Measurements from ENCODE around the gene ARID3B.
"Not testable (repeated sequence)": the region's sequence is repeated elsewhere in the genome, so short reads cannot be mapped to it uniquely, and the experiment has no call there.

ARID3B gene

GRCh38 chr15:74540761-74541493, at the start of gene ARID3B:
TSS of gene ARID3B (plus strand) at chr15:74541220. CDS start at chr15:74543937, 2,717 bp downstream.
- FAIRE-seq = no peak

GRCh38 chr15:74496648-74497047, 44.4 kb upstream of the ARID3B start:
- no peak for FAIRE-seq

- FAIRE-seq = no peak
Observed at GRCh38 chr15:74497584-74497983, 43.4 kb upstream of the ARID3B start.

GRCh38 chr15:74499366-74499765, 41.7 kb upstream of the ARID3B start:
- FAIRE-seq = no peak

GRCh38 chr15:74500401-74500800, 40.6 kb upstream of the ARID3B start:
- no peak for FAIRE-seq

GRCh38 chr15:74502301-74502700, 38.7 kb upstream of the ARID3B start:
- no peak for FAIRE-seq

- no peak for FAIRE-seq
Observed at GRCh38 chr15:74504418-74504817, 36.6 kb upstream of the ARID3B start.

- no peak for FAIRE-seq
Observed at GRCh38 chr15:74504836-74505235, 36.2 kb upstream of the ARID3B start.

- no peak for FAIRE-seq
Observed at GRCh38 chr15:74505837-74506514, 35.0 kb upstream of the ARID3B start.

- FAIRE-seq = no peak
Observed at GRCh38 chr15:74506515-74506840, 34.5 kb upstream of the ARID3B start.

- FAIRE-seq = no peak
Observed at GRCh38 chr15:74511583-74511982, 29.4 kb upstream of the ARID3B start.

- not testable (repeated sequence) for FAIRE-seq
Observed at GRCh38 chr15:74514059-74514458, 27.0 kb upstream of the ARID3B start.

GRCh38 chr15:74517096-74517495, 23.9 kb upstream of the ARID3B start:
- FAIRE-seq = no peak

GRCh38 chr15:74519311-74519710, 21.7 kb upstream of the ARID3B start:
- FAIRE-seq = no peak

- no peak for FAIRE-seq
Observed at GRCh38 chr15:74520407-74520806, 20.6 kb upstream of the ARID3B start.

- FAIRE-seq = no peak
Observed at GRCh38 chr15:74523982-74524381, 17.0 kb upstream of the ARID3B start.

GRCh38 chr15:74525309-74525708, 15.7 kb upstream of the ARID3B start:
- no peak for FAIRE-seq

GRCh38 chr15:74525945-74526344, 15.1 kb upstream of the ARID3B start:
- FAIRE-seq = no peak

- FAIRE-seq = no peak
Observed at GRCh38 chr15:74528876-74529275, 12.1 kb upstream of the ARID3B start.

- no peak for FAIRE-seq
Observed at GRCh38 chr15:74529921-74530320, 11.1 kb upstream of the ARID3B start.

GRCh38 chr15:74530771-74531143, 10.3 kb upstream of the ARID3B start:
- FAIRE-seq = no peak

GRCh38 chr15:74531144-74531811, 9.7 kb upstream of the ARID3B start:
- no peak for FAIRE-seq

GRCh38 chr15:74535388-74536084, 5.5 kb upstream of the ARID3B start:
- no peak for FAIRE-seq
